GM23338 (cell line): ENCODE measurements around the gene EYS.

Experiments used
- CREB1 ChIP-seq: fragments of 250-450 bp; sonication (Bioruptor Pico); IDR thresholded peaks from 2 replicates; pipeline ENCODE4 v1.5.0; 2020; ENCODE audit warnings: low read depth, mild to moderate bottlenecking, moderate library complexity
- CTCF ChIP-seq, 2 experiments: fragments of 200-600 bp in 1 of 2; sonication (generic) in 1 of 2; conservative IDR thresholded peaks; 2 replicates each; pipeline versions ENCODE4 v1.5.1 to v1.6.1; 2016 to 2017; ENCODE audit warnings: antibody characterized with exemption in 2 of 2, low read depth in 2 of 2, mild to moderate bottlenecking in 2 of 2, moderate library complexity in 1 of 2
- ETS1 ChIP-seq: IDR thresholded peaks from 2 replicates; pipeline ENCODE4 v1.6.1; 2016; ENCODE audit warnings: antibody characterized with exemption
- EZH2 ChIP-seq: fragments of 200-600 bp; sonication (generic); IDR thresholded peaks from one replicate; pipeline ENCODE4 v1.8.0; 2017; ENCODE audit warnings: antibody characterized with exemption, mild to moderate bottlenecking, low read depth; ENCODE audit not compliant: unreplicated experiment
- EZH2phosphoT487 ChIP-seq: fragments of 200-600 bp; sonication (generic); IDR thresholded peaks from one replicate; pipeline ENCODE4 v1.8.1; 2018; ENCODE audit warnings: antibody characterized with exemption; ENCODE audit not compliant: unreplicated experiment
- JUNB ChIP-seq: IDR thresholded peaks from one replicate; pipeline ENCODE4 v1.6.1; 2016; ENCODE audit warnings: antibody characterized with exemption; ENCODE audit not compliant: unreplicated experiment
- POLR2AphosphoS5 ChIP-seq: IDR thresholded peaks from 2 replicates; pipeline ENCODE4 v1.6.1; 2016; ENCODE audit warnings: antibody characterized with exemption, low read depth
- REST ChIP-seq: IDR thresholded peaks from one replicate; pipeline ENCODE4 v1.6.1; 2018; ENCODE audit warnings: antibody characterized with exemption; ENCODE audit not compliant: unreplicated experiment
- STAT1 ChIP-seq: IDR thresholded peaks from one replicate; pipeline ENCODE4 v1.6.1; 2016; ENCODE audit warnings: antibody characterized with exemption; ENCODE audit not compliant: unreplicated experiment
- ZNF114 ChIP-seq: fragments of 250-450 bp; sonication (Bioruptor Pico); IDR thresholded peaks from 2 replicates; pipeline ENCODE4 v1.5.0; 2020; ENCODE audit warnings: mild to moderate bottlenecking, moderate library complexity
- ZNF331 ChIP-seq: fragments of 250-450 bp; sonication (Bioruptor Pico); IDR thresholded peaks from 2 replicates; pipeline ENCODE4 v1.5.0; 2020; ENCODE audit warnings: low read depth, mild to moderate bottlenecking, moderate library complexity
- ZNF462 ChIP-seq: fragments of 250-450 bp; sonication (Bioruptor Pico); IDR thresholded peaks from 2 replicates; pipeline ENCODE4 v1.5.0; 2020; ENCODE audit warnings: mild to moderate bottlenecking, moderate library complexity

GRCh38 chr6:63888416-63888815, 1818.6 kb downstream of the EYS start:
- TF ChIP-seq CTCF (conservative IDR thresholded peaks at IDR 0.05; ENCODE audit: low read depth in 2 of 2) (no peak), POLR2AphosphoS5 (no peak), REST (no peak), CREB1 (CRISPR knock-in tag) (no peak), EZH2 (no peak), EZH2phosphoT487 (no peak), STAT1 (no peak), JUNB (no peak), ZNF331 (no peak), ETS1 (no peak), ZNF462 (CRISPR knock-in tag) (no peak), ZNF114 (CRISPR knock-in tag) (no peak)
